Heart left ventricle (tissue), 13 donors: ENCODE measurements around the gene PRLH.

ENCODE experiments used
- CTCF ChIP-seq, 12 donors: fragments of 200-600 bp; sonication (generic) in 4 of 12; IDR thresholded peaks; one replicate each; pipeline versions ENCODE4 v1.5.0 to v1.8.0; 2018 to 2022; ENCODE audit warnings: antibody characterized with exemption in 12 of 12, mild to moderate bottlenecking in 5 of 12
- POLR2A ChIP-seq, 2 donors: fragments of 450-650 bp; IDR thresholded peaks; one replicate each; pipeline ENCODE4 v1.6.1; 2017; ENCODE audit warnings: antibody characterized with exemption in 2 of 2, mild to moderate bottlenecking in 2 of 2, moderate library complexity in 2 of 2
- donor health status: ischemic (EF 13 %, LVEDD 7.1; RV severe dilation, severe dysfunction).
- donor health status: DM: no; HTN: yes; CAD: no.
- donor health status: DM: no; HTN: no; CAD: no.
- donor health status: ischemic (EF 25% LVEDD 6.9; RV normal size, moderate dysfunction).
- donor health status: ischemic (EF 25% LVEDD 5.7; RV mildly dilated, moderate dysfunction).
- donor health status: ischemic (EF 35%, LVEDD 5.7; RV mildly dilated, moderate dysfunction).
- donor health status: nonischemic (EF 11% LVEDD 7.7; RV severe dilation, severe dysfunction).
- donor health status: DM: yes; HTN: yes; CAD: no.
- donor health status: PGD.
- donor health status: ischemic (EF 29% LVEDD 5.4; RV normal size, mild dysfunction).
- donor health status: nonischemic (EF 23%, LVEDD 6.1; RV moderate dilation, normal function).

GRCh38 chr2:237570776-237571335, 4.5 kb downstream of the PRLH start:
- TF ChIP-seq CTCF (IDR thresholded peaks at IDR 0.05) (no peak), POLR2A (IDR thresholded peaks at IDR 0.05) (no peak)
